HepG2 (cell line): ENCODE data around the gene SERPINB13. TPM values are rescaled to one million over a fixed set of nuclear protein-coding genes. Genes with fewer than 3 reads are reported as not detected.

Experiments
- ATAC-seq: fragments of 200-7000 bp; cut with Tn5 transposase; 3 replicates; pipeline ENCODE4 v1.9.1; 2020; ENCODE audit warnings: mild to moderate bottlenecking, moderate library complexity
- BruUV-seq: library from RNA; stranded (reverse); fragments of 400-500 nt; replicated peaks from 2 replicates; lab custom pipeline; 2021; lab: Mats Ljungman, UMichigan
- CTCF ChIA-PET: fragments of 300-600 bp; formaldehyde crosslinking; extraction: SDS; loops from one replicate; lab custom pipeline; 2021; ENCODE audit warnings: low total read pairs, inconsistent platforms, low intra/inter-chr PET ratio; lab: Yijun Ruan, JAX
- POLR2A ChIA-PET: fragments of 350-600 bp; sonication (Branson Sonifier 250); formaldehyde crosslinking; loops from one replicate; lab custom pipeline; 2020; ENCODE audit warnings: antibody characterized with exemption, inconsistent platforms; lab: Yijun Ruan, JAX
- DNase-seq: peaks from one replicate; pipeline ENCODE4 v3.0.0-alpha.2; 2015; ENCODE audit warnings: low spot score
- FAIRE-seq: peaks from 3 replicates; lab custom pipeline; 2011; peaks lifted over from hg19 to GRCh38; lab: Jason Lieb, UNC
- H2AFZ ChIP-seq: one replicate; pipeline ENCODE4 v1.6.1; 2011; ENCODE audit warnings: low read length, inconsistent platforms
- H3K27ac ChIP-seq: fragments of 300-600 bp; 3 replicates; pipeline ENCODE4 v1.8.0; 2011; ENCODE audit warnings: mixed run types, mild to moderate bottlenecking, mixed read lengths, low read length, inconsistent platforms; ENCODE audit not compliant: insufficient read depth; ENCODE audit errors: extremely low read length
- H3K27me3 ChIP-seq, 2 experiments: fragments of 200-600 bp in 1 of 2; 2 replicates in 1 of 2; 3 replicates in 1 of 2; pipeline versions ENCODE4 v1.6.0 to v1.8.0; 2011; ENCODE audit warnings: low read length in 2 of 2, mild to moderate bottlenecking in 2 of 2, moderate library complexity in 2 of 2, inconsistent platforms in 1 of 2; ENCODE audit not compliant: insufficient read depth in 2 of 2, control insufficient read depth in 1 of 2
- H3K36me3 ChIP-seq, 2 experiments: fragments of 200-600 bp in 1 of 2; replicated peaks in 1 of 2; 2 replicates in 1 of 2; 3 replicates in 1 of 2; pipeline versions ENCODE4 v1.5.1 to v1.8.0; 2011; ENCODE audit warnings: low read length in 2 of 2, inconsistent platforms in 1 of 2; ENCODE audit not compliant: insufficient read depth in 2 of 2, control insufficient read depth in 1 of 2
- H3K4me1 ChIP-seq: 2 replicates; pipeline ENCODE4 v1.5.1; 2012; ENCODE audit warnings: low read length, inconsistent platforms; ENCODE audit not compliant: insufficient read depth
- H3K4me2 ChIP-seq: 2 replicates; pipeline ENCODE4 v1.6.0; 2011; ENCODE audit warnings: low read depth, low read length, inconsistent platforms
- H3K4me3 ChIP-seq, 3 experiments: fragments of 200-600 bp in 1 of 3; sonication (generic), shearing (Covaris generic) in 1 of 3; replicated peaks in 1 of 3; 2 replicates each; pipeline ENCODE4 v1.5.1; 2011 to 2016; ENCODE audit warnings: low read length in 3 of 3, inconsistent platforms in 2 of 3, low read depth in 2 of 3, mild to moderate bottlenecking in 2 of 3, control low read depth in 1 of 3, mixed read lengths in 1 of 3; ENCODE audit not compliant: insufficient read depth in 1 of 3
- H3K79me2 ChIP-seq: one replicate; pipeline ENCODE4 v1.6.1; 2011; ENCODE audit warnings: low read length, inconsistent platforms; ENCODE audit not compliant: insufficient read depth
- H3K9ac ChIP-seq: 2 replicates; pipeline ENCODE4 v1.6.0; 2011; ENCODE audit warnings: mild to moderate bottlenecking, low read depth, low read length, inconsistent platforms; ENCODE audit not compliant: insufficient read depth
- H3K9me3 ChIP-seq: 2 replicates; pipeline ENCODE4 v1.5.1; 2012; ENCODE audit warnings: mild to moderate bottlenecking, low read length
- H4K20me1 ChIP-seq: 2 replicates; pipeline ENCODE4 v1.6.0; 2011; ENCODE audit warnings: inconsistent platforms, mild to moderate bottlenecking, low read length, moderate library complexity; ENCODE audit not compliant: insufficient read depth
- ATF3 ChIP-seq: sonication (generic); formaldehyde crosslinking; IDR thresholded peaks from 2 replicates; pipeline ENCODE4 v1.4.0; 2020; ENCODE audit warnings: missing genetic modification reagents
- ISX ChIP-seq: sonication (generic); formaldehyde crosslinking; conservative IDR thresholded peaks from 2 replicates; pipeline ENCODE4 v1.5.0; 2020; ENCODE audit warnings: missing genetic modification reagents
- JDP2 ChIP-seq: sonication (generic); formaldehyde crosslinking; IDR thresholded peaks from 2 replicates; pipeline ENCODE4 v1.8.1; 2022; ENCODE audit warnings: missing genetic modification reagents, borderline replicate concordance
- LRRFIP1 ChIP-seq: sonication (generic); formaldehyde crosslinking; conservative IDR thresholded peaks from 2 replicates; pipeline ENCODE4 v1.4.0; 2020; ENCODE audit warnings: missing genetic modification reagents
- MZF1 ChIP-seq: sonication (generic); formaldehyde crosslinking; IDR thresholded peaks from 2 replicates; pipeline ENCODE4 v1.8.1; 2023; ENCODE audit warnings: mild to moderate bottlenecking, missing genetic modification reagents, borderline replicate concordance
- NFE2L2 ChIP-seq: fragments of 150-350 bp; IDR thresholded peaks from 2 replicates; pipeline ENCODE4 v1.6.1; 2014; ENCODE audit warnings: low read length
- PTBP1 ChIP-seq: fragments of 200-400 bp; formaldehyde crosslinking; IDR thresholded peaks from 2 replicates; pipeline ENCODE4 v1.6.1; 2018; ENCODE audit warnings: low read length, low read depth; ENCODE audit not compliant: poor library complexity, severe bottlenecking
- RCOR2 ChIP-seq: IDR thresholded peaks from 2 replicates; pipeline ENCODE4 v1.6.1; 2016; ENCODE audit warnings: missing biosample characterization, missing genetic modification reagents
- ZFP36L2 ChIP-seq: sonication (generic); formaldehyde crosslinking; IDR thresholded peaks from 2 replicates; pipeline ENCODE4 v1.4.0; 2020; ENCODE audit warnings: missing genetic modification reagents
- ZNF20 ChIP-seq: sonication (generic); formaldehyde crosslinking; IDR thresholded peaks from 2 replicates; pipeline ENCODE4 v1.4.0; 2020; ENCODE audit warnings: mild to moderate bottlenecking, moderate library complexity, missing genetic modification reagents
- ZNF589 ChIP-seq: sonication (generic); formaldehyde crosslinking; conservative IDR thresholded peaks from 2 replicates; pipeline ENCODE4 v1.8.0; 2022; ENCODE audit warnings: mild to moderate bottlenecking, moderate library complexity, missing genetic modification reagents
- ZNF878 ChIP-seq: sonication (generic); formaldehyde crosslinking; IDR thresholded peaks from 2 replicates; pipeline ENCODE4 v1.8.1; 2023; ENCODE audit warnings: mild to moderate bottlenecking, missing genetic modification reagents, moderate library complexity
- WGBS: methylation state at CpG from one replicate; pipeline ENCODE4 v1.1.6; 2017; ENCODE audit warnings: low lambda C conversion rate; 5-methylcytosine and 5-hydroxymethylcytosine counted together
- in situ Hi-C: cut with HindIII; loops from 2 replicates; pipeline ENCODE4 v1.10.0; 2017; ENCODE audit warnings: low pct_unique_long_range_greater_than_20kb; ENCODE audit not compliant: extremely low pct_ligation_motif_present
- intact Hi-C: fragments of 100-400 bp; cut with micrococcal nuclease; formaldehyde crosslinking; loops from one replicate; pipeline ENCODE4 v1.10.0; 2022; ENCODE audit not compliant: unreplicated experiment
- polyA plus RNA-seq, 8 experiments: library from polyadenylated mRNA; depleted of rRNA in 3 of 8; stranded (reverse) in 7 of 8; unstranded in 1 of 8; fragments of >200 nt; fragmentation: Illumina TruSeq in 4 of 8; extraction: Trizol in 4 of 8; gene quantifications; 2 replicates each; pipeline versions ENCODE4 v1.2.1 to v1.2.3, GENCODE V29; 2011 to 2016; ENCODE audit warnings: low read depth in 4 of 8, missing spikeins in 1 of 8, mixed read lengths in 1 of 8; ENCODE audit not compliant: insufficient read depth in 1 of 8
- total RNA-seq, 5 experiments: library from RNA; depleted of rRNA; stranded (reverse); fragments of >200 nt; fragmentation: Illumina TruSeq; extraction: Trizol; gene quantifications; 2 replicates each; pipeline ENCODE4 v1.2.3, GENCODE V29; 2016; ENCODE audit warnings: low read depth in 1 of 5

The SERPINB13 gene
- total and polyA plus RNA-seq, 2 of the 13 experiments (the other 11 are each of a cell fraction or from before 2014, with no cell fraction given): not detected

- TF ChIP-seq LRRFIP1 (CRISPR knock-in tag): no peak
- no peak for TF ChIP-seq RCOR2 (CRISPR knock-in tag)
Observed at GRCh38 chr18:63603355-63603754, 16.2 kb downstream of the SERPINB13 start (continued).

GRCh38 chr18:63603772-63604171, 16.6 kb downstream of the SERPINB13 start:
- Histone ChIP-seq H3K27me3 (no peaks in the 10 kb centered on the region; a peak in 1 of 5 replicates), H3K4me3 (no peak overlapping the region), H3K4me1 (no peaks in the 10 kb centered on the region), H3K4me2 (no peak overlapping the region), H4K20me1 (no peaks in the 10 kb centered on the region), H3K9me3 (no peaks in the 10 kb centered on the region), H3K36me3 (no peaks in the 10 kb centered on the region), H3K9ac (no peak overlapping the region), H3K79me2 (no peaks in the 10 kb centered on the region), H3K27ac (no peak overlapping the region), H2AFZ (no peak overlapping the region)
- no peak for FAIRE-seq
- ChIA-PET POLR2A (no interaction called here), CTCF (no interaction called here)
- BruUV-seq: no TSS peak
- in situ Hi-C loops: no loop called here
- ATAC-seq: no peak
- WGBS: 2% methylated on average over 1 of the region's 1 CpG
- intact Hi-C loops: no loop called here
- TF ChIP-seq JDP2 (CRISPR knock-in tag) (no peak), ZFP36L2 (CRISPR knock-in tag) (no peak), ATF3 (CRISPR knock-in tag) (no peak), ZNF589 (CRISPR knock-in tag) (no peak), ZNF20 (CRISPR knock-in tag) (no peak), ZNF878 (CRISPR knock-in tag) (no peak), PTBP1 (no peak), NFE2L2 (no peak), ISX (CRISPR knock-in tag) (no peak), MZF1 (CRISPR knock-in tag) (no peak)
- no peak for DNase-seq
